NCI-H524 (cell line): ENCODE data around the gene GALNT18.

Source experiments
- DNase-seq, 2 experiments: peaks; one replicate each; lab custom pipeline; 2025; lab: John Stamatoyannopoulos, UW

GALNT18 gene

DNA sequence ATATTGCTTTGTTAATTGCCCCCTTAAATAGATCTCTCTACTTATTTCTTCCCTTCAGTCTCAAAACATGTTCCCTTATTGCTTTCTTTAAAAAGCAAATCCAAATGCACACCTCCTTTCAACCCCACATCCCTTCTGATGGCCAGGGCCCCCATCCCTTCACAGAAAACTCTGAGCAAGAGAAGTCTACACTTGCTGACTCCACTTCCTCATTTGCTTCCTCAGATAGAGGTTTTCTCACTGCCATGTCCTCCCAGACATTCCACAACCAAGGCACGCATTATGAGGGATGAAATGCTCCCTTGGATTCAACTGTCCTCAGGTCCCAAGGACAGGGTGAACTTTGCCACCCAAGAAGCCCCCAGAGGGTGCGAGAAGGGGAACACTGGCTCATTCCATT lies 311.9 kb downstream of the GALNT18 start:
- DNase-seq = no peak

DNA sequence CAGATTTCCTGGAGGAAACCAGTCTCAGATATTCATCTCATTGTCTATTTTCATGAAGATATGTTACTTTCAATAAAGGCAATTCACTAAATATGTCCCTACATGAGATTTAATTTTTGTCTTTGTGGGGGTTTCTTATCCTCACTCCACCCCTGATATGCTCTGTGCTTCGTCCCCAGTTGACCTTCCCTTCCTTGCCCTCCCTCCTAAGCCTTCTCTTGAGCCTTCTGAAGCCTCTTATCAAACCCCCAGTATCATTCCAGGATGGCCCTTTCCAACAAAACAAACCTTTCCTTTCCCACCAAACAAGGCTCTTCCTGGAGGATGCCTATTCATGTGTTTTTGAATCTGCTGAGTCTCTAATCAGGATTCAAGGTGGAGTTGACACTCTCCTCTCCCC lies 313.6 kb downstream of the GALNT18 start:
- no peak for DNase-seq

DNA sequence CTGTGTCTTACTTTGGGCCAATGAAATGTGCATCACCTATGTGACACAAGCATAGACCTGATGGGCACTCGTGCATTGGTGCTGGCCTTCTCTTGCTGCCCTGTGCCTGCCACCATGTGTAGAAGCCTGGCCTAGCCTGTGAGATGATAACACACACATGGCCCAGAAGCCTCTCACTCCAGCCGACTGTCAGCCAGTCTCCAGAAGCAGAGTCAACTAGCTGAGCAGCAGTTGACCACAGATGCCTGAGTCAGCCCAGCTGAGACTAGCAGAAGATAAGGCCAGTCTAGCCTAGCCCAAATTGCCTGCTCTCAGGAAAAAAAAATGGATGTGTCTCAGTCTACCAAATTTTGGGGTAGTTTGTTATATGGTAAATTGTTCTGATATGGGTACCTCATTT lies 314.9 kb downstream of the GALNT18 start:
- no peak for DNase-seq

DNA sequence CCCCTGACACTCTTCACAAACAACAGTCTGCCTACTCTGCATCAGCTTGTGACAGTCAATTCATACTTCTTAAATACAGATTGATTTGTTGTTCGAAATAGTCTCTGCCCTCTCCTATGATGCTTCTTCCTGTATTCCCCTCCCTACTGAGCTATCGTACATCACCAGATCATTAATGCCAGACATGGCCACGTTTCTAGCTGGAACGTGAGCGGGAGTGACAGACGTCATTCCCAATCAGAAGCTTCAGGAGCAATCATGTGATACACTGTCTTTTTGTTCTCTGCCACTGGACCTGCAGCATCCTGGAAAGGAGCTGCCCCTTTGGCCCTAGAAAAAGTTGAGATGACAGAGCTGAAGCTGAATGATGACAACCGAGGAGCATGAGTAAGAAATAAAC lies 317.3 kb downstream of the GALNT18 start:
- DNase-seq = no peak

DNA sequence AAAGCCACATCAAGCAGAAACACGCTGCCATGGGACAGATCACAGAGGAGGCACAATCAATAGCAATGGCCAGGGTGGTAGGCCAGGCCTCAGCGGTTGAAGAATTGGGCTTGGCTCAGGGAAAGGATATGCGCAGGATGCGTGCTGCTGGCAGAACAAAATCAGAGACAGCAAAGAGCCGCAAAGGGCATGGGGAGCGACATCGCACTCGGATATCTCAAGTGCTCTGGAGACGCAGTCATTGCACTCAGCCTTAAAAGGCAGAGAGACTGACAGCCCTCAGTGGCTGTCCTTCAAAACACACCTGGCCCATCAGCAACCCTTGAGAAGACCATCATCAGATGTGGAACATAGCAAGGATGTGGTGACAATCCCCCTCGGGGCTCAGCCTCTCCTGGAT lies 319.2 kb downstream of the GALNT18 start:
- no peak for DNase-seq

DNA sequence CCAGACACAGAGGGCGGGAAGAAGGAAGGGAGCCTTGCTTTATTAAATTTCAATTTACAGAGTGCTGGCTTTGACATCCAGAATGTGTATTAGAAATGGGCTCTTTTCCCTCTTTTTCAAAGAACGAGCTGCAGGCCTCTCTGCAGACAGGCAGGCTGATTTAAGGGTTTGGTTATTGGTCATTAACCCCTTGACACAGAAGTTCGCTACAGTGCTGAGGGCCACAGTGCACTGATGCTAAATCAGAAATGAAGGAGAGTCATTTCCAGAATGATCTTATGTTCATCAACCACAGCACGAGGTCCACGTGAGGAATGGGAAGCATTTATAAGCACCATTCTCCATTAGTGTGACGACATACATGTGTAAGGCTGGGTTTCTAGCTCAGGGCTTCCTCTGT lies 320.6 kb downstream of the GALNT18 start:
- DNase-seq = no peak

DNA sequence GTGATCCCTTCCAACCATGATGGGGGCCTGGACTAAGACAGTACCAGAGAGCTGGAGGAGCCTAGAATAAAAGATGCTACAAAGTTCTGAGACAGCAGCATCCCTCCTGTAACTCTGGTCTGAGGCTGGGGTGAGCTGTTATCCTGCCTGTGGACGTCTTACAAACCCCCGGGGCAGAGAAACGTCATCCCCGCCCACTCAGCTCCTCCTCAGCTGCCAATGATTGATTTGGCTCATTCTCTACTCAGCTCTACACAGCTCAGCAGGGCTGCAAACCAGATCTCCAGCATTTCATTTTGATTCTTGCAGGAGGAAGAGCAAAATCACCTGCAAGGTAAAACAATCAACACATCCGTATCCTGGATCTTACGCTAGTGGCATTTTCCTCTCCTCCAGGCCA lies 324.2 kb downstream of the GALNT18 start:
- no peak for DNase-seq

DNA sequence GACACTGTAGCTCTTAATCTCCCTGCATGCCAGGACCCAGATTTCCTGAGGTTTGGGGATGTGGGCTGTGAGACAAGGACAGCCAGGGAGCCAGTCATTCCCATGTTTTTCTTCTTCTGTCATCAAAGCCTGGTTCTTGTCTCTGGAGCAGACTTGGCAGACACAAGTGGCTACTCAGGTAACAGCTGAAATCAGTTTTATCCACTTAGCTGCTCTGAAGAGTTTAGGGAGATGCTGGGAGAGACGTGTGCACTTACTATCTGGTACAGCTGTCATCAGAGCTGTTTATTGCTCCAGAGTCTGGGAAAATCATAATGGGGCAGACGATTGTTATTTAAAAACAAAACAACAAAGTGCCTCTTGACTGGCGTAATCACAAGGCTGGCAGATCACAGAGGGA lies 325.4 kb downstream of the GALNT18 start:
- DNase-seq = peak; percentile 89 to 96

DNA sequence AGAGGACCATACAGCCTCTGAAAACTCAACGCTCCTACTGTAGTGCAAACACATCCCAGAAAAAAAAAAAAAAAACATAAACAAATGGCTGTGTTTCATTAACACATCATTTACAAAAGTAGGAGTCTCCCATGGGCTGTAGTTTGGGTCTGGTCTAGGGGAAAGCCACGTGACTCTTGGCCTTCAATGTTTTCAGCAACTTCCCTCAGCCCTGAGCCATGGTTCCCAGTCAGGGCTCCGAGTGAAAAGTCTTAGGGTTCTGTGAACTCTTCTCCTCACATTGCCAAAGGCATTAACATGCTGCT lies 327.3 kb downstream of the GALNT18 start:
- DNase-seq = no peak

DNA sequence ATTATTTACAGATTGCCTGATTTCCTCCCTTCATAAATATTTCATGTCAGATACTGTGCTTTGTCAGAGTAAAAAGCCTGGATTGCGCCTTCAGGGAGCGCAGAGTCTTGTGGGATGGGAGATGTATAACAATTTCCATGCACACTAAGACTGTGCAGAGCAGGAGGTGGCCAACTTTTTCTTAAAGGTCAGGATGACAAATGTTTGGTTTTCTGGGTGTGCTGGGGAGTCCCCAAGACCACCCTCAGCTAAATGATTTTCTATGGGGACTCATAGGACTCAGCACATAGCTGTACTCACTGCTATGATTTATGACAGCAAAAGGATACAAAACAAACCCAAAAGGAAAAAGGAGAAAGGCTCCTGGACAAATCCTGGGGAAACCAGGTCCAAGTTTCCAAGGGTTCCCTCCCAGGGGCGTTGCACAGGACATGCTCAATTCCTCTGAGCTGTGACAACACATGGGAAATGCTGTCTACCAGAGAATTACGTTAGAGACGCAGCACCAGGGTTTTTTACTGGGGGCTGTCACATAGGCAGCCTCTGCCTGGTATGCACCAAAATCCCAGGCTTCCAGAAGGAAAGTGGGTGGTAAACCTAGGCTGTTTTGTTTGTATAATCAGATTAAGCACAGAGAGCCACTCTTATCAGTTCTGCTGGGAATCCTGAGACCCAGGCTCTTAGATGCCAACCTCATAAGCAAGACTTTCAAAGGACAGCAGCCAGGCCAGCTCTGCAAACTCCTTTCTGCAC lies 327.8 kb downstream of the GALNT18 start:
- DNase-seq = no peak

DNA sequence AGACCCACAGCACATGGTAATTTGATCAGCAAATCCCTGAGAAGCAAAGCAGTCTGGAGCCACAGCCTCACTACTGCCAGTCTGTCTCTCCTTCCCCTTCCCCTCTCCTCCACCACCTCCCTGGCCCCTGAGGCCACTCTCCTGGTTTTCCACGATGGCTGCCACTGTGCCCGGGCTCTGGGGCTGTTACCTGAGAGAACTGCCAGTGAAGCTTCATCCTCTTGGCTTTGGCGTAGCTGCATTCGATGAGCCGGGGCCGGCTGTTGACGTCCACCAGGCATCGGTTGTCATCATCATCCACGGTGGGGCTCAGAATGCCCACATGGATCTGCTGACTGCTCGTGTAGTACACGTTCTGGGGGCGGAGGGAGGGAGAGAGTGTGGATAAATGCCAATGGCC lies 329.0 kb downstream of the GALNT18 start:
- DNase-seq = no peak

DNA sequence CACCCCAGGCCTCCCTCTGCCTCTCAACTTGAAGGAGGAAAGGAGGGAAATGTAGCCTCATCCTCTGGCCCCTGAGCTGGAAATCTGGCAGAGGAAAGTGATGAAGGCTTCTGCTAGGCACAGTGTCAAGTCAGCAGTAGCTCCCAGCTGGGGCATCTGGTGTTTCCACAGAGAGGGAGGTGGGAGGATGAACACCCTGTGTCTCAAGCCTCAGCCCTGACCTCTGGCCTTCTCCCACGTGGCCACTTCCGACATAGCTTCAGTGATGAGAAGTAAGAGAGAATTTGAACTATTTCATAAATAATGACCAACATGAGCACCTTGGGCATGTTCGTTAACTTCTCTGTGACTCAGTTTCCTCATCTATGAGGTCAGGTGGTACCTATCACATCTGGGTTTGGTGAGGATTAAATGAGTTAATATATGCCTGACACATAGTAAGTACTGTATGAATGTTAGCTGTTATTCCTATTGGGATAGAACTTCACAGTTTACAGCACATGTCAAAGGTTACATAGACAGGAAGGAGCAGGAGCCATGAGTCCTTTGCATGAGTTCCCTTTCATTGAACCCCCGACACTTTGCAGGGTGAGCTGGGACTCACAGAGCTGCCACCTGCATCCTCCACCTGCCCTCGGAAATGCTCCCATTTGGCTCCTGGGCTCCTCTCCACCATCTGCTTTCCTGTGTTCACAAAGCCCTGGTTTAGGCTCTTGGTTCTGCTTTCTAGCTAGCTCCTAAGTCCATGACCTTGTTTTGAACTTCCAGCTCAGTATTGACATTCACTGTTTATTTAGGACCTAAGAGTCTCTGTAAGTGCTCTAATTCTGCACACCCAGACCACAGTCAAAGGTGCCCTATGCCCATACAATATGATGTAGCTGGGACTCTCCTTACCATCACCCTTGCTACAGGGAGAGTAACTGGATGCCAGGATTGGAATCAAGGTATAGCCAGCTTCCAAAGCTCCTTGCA lies 330.5 kb downstream of the GALNT18 start:
- DNase-seq = no peak

DNA sequence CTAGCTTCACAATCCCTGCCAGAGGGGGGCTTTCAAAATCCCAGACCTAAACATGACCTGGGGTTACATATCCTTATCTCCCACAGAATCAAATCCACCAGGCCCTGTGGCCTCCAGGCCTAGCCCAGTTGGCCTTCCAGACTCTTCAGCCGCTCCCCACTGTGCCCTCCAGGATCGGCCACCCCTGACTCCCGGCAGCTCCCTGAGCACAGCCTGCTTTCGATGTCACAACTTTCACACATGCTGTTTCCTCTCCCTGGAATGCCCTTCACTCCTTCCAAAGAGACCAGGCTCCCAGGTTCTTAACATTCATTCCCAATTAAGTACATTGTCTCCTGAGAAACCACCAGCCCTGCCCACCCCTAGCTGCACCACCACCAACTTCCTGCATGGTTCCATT lies 331.5 kb downstream of the GALNT18 start:
- no peak for DNase-seq

DNA sequence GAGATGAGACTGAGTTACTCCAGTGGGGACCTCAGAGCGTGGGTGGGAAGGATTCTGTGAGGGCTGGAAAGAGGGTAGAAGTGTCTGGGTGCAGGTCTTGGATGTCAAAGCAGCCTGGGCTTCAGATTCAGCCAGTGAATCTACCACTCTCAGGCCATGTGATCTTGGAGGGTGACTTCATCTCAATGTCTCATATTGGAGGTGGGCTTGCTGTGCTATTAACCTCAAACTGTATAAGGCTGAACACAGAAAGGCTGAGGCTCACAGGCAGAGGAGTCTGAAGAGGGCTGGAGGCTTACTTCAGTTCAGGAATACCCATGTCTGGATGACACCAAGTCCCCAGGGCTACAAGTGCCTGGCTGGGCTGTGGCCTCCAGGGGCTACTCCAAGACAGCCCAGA lies 332.1 kb downstream of the GALNT18 start:
- DNase-seq = no peak

DNA sequence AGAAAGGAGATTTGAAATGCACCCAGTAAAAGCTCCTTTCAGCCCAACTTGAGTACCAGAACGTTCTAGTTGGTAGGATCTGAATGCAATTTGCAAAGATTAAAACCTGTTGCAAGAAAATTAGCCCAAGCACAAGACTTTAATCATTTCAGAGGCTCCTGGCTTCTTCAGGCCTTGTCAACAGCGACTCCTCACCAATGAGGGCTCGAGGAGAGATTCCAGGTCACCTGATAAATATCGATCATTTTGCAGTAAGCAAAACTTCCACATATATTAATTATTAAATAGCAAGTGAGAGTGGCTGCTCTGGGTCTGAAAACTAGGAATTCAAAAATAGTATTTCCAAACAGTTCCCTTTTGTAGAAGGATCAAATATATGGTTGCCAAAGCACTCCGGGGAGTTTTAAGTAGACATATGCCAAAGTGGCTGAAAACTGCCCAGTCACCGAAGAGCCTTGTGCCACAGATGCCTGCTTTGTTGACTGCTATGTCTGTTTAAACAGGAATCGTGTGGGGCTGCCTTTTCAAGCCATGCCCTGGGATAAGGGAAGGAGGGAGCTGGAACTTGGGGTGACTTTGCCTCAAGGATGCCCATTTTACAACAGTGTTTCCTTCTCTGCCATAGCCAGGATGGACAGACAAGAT lies 332.7 kb downstream of the GALNT18 start:
- no peak for DNase-seq

DNA sequence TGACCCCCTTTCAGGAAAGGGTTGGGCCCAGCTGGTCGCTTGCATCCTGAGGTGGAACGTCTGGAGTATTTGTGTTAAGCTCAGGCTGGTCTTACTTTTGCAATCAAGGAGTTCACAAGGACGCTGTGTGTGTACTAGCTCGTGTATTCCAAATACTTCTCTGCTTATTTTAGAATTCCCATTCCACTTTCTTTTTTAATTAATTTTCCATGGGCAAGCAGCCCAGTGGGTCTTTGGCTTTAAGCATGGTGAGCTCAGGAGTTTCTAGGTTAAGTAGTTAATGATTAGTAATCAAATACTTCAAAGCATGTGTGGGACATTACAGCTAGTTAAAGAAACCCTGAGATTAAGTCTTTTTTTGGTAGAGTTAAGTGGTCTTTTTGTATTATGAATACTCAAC lies 337.3 kb downstream of the GALNT18 start:
- DNase-seq = no peak

DNA sequence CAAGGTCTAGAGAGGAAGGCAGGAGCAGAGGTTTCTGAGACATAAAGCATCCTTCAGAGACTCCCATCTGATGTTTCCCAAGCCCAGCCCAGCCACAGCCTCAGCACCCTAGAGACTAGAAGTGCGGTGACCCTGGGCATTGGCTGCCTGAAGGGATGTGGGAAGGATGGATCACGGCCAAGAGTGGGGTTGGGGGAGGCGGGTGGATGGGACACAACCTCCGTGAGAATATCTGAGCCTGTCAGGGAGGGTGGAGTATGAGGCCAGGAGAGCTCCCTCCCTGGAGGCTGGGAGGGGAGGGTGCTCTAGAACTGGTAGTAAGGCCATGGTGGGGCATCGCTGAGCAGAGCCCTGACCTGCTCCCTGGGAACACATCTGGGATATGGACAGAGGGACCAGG lies 340.2 kb downstream of the GALNT18 start:
- DNase-seq = no peak

DNA sequence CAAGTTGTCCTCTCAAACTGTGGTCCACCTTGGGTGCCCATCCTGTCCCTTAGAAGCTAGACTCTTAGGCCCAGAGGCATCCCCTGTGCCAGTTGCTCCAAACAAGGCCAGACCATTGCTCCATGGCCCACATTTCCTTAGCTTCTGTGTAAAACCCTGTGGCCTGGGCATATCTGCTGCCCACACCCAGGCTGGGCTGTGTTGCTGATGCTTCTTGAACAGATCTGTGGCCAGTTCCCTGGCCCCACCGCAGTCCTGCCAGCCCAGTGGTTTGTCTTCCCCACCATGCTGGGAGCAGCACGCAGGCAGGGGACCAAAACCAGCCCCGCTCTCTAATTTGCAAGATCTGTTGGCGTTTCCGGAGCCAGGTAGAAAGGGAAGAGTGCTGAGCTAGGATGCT lies 341.0 kb downstream of the GALNT18 start:
- no peak for DNase-seq

DNA sequence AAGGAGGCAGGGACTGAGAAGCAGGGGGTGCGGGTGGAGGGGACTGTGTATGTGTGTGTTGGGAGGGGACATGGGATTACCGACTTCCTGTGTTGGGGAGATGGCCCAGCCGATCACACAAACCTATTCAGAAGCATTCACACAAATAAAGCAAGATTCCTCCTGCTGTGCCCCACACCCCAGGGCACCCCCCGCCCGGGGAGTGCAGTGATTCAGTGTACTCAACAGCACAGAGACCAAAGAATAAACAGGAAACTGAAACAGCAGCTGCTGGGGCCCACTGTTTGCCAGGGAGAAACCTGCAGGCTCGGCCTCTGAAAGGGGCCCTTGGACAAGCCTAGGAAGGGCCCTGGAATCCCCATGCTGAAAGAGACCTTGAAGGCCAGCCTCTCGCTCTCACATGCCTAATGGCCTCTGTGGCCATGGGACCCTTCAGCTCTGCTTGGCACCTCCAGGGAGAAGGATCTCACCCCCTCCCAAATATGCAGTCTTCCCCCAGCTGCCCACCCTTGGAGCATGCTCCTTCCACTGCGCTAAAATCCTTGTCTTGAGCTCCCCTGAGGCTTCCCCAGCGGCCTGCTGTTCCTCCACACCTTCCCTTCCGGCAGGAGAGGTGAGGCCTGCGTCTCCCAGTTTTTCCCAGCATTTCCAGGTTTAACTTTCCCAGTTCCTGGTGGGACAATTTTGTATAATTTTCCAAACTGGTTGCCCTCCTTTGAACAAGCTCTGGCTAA lies 341.7 kb downstream of the GALNT18 start:
- DNase-seq = no peak

DNA sequence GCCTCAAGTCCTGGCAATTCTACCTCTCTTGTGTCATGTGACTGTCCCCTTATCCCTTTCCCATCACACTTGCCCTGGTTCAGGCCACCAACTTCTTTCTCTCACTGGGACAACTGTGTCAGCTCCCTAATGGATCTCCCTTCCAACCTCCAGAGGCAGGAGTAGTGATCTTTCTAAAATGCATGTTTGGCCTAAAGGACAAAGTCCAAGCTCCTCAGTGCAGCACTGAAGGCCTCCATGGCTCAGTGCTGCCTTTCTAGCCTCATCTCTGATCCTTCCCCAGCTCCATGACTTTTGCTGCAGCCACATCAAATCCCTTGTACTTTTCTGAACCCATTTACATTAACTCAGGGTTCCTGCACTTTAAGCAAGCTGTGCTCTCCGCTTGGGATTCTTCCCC lies 349.6 kb downstream of the GALNT18 start:
- no peak for DNase-seq

DNA sequence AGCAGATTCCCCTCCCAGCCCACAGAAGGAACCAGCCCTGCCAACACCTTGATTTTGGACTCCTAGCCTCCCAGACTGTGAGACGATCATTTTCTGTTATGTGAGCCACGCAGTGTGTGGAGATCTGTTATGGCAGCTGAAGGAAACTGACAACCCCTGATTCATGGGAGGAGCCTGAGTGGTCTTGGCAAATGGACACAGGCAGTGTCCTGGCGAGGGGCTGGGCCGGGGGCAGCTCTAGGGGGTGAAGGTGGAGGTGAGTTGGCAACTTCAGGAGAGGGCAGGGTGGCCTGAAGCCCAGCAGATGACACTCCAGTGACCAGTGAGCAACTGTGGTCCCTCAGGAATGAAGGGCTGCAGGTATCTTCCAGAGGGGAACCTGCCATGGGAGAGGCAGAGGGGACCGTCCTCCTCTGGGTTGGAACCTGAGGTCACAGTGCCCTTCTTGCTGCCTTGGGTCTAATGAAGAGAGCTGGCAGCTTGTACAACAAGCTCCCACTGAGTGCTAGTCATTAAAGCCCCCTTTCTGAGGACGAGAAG lies 351.5 kb downstream of the GALNT18 start:
- no peak for DNase-seq

DNA sequence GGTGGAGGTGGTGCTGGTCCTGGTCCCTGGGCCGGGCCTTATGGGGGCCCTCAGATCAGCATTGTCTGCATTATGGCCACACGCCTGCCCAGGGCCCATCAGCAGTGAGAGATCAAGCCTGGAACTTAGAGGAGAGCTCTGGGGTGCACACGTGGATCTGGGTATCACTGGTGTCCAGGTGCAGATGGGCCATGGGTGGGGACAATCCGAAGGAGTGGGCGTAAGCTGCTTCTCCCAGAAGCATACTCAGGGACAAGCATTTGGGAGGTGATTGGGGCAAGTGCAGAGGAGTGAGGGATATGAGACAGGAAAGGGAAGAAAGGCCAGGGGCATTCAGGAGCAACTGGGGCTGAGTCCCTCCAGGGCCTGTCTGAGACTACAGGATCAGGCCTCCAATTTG lies 353.1 kb downstream of the GALNT18 start:
- no peak for DNase-seq
